ENCODE results near the gene SLC9C2. TPM values are rescaled to one million over a fixed set of nuclear protein-coding genes. Genes with fewer than 3 reads are reported as not detected.

SLC9C2 gene
- total RNA-seq, 1 donor from 2014 or later, result not detected

- Mint-ChIP-seq H3K27ac (ENCODE audit: unreplicated experiment) (no peak overlapping the region), H3K4me3 (ENCODE audit: unreplicated experiment) (no peak overlapping the region), H3K36me3 (ENCODE audit: unreplicated experiment) (peaks cover 30% of the 10 kb centered on the region), H3K9me3 (ENCODE audit: unreplicated experiment) (peaks cover 6% of the 10 kb centered on the region), H3K4me1 (ENCODE audit: unreplicated experiment) (no peaks in the 10 kb centered on the region), H3K27me3 (ENCODE audit: unreplicated experiment) (no peaks in the 10 kb centered on the region)
- TF ChIP-seq, protein P1, sequence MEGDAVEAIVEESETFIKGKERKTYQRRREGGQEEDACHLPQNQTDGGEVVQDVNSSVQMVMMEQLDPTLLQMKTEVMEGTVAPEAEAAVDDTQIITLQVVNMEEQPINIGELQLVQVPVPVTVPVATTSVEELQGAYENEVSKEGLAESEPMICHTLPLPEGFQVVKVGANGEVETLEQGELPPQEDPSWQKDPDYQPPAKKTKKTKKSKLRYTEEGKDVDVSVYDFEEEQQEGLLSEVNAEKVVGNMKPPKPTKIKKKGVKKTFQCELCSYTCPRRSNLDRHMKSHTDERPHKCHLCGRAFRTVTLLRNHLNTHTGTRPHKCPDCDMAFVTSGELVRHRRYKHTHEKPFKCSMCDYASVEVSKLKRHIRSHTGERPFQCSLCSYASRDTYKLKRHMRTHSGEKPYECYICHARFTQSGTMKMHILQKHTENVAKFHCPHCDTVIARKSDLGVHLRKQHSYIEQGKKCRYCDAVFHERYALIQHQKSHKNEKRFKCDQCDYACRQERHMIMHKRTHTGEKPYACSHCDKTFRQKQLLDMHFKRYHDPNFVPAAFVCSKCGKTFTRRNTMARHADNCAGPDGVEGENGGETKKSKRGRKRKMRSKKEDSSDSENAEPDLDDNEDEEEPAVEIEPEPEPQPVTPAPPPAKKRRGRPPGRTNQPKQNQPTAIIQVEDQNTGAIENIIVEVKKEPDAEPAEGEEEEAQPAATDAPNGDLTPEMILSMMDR (IDR thresholded peaks at IDR 0.05), result no peak
- DNase-seq (ENCODE audit: extremely low spot score, unreplicated experiment), result no peak
Observed at GRCh38 chr1:173491508-173491907, 111.4 kb downstream of the SLC9C2 start.

GRCh38 chr1:173489929-173490328 lies 112.9 kb downstream of the SLC9C2 start:
- Mint-ChIP-seq H3K27ac (ENCODE audit: unreplicated experiment) (no peak overlapping the region), H3K36me3 (ENCODE audit: unreplicated experiment) (peaks cover 45% of the 10 kb centered on the region), H3K4me3 (ENCODE audit: unreplicated experiment) (no peak overlapping the region), H3K27me3 (ENCODE audit: unreplicated experiment) (no peaks in the 10 kb centered on the region), H3K9me3 (ENCODE audit: unreplicated experiment) (peaks cover 6% of the 10 kb centered on the region), H3K4me1 (ENCODE audit: unreplicated experiment) (no peaks in the 10 kb centered on the region)
- TF ChIP-seq, protein P1 (IDR thresholded peaks at IDR 0.05), result no peak
- DNase-seq (ENCODE audit: extremely low spot score, unreplicated experiment), result no peak

GRCh38 chr1:173489149-173489600 lies 113.7 kb downstream of the SLC9C2 start:
- peaks cover 6% of the 10 kb centered on the region for H3K9me3 Mint-ChIP-seq (ENCODE audit: unreplicated experiment)
- no peaks in the 10 kb centered on the region for H3K27me3 Mint-ChIP-seq (ENCODE audit: unreplicated experiment)
- no peak overlapping the region for H3K4me3 Mint-ChIP-seq (ENCODE audit: unreplicated experiment)
- TF ChIP-seq, protein P1 (IDR thresholded peaks at IDR 0.05), result no peak
- no peak for DNase-seq (ENCODE audit: extremely low spot score, unreplicated experiment)
- H3K4me1 Mint-ChIP-seq (ENCODE audit: unreplicated experiment), result no peaks in the 10 kb centered on the region
- peaks cover 52% of the 10 kb centered on the region for H3K36me3 Mint-ChIP-seq (ENCODE audit: unreplicated experiment)
- H3K27ac Mint-ChIP-seq (ENCODE audit: unreplicated experiment), result no peak overlapping the region

- Mint-ChIP-seq H3K27ac (ENCODE audit: unreplicated experiment) (no peak overlapping the region), H3K36me3 (ENCODE audit: unreplicated experiment) (peaks cover 55% of the 10 kb centered on the region), H3K27me3 (ENCODE audit: unreplicated experiment) (no peaks in the 10 kb centered on the region), H3K4me1 (ENCODE audit: unreplicated experiment) (no peaks in the 10 kb centered on the region), H3K9me3 (ENCODE audit: unreplicated experiment) (peaks cover 1% of the 10 kb centered on the region), H3K4me3 (ENCODE audit: unreplicated experiment) (no peak overlapping the region)
- TF ChIP-seq, protein P1 (IDR thresholded peaks at IDR 0.05), result no peak
- no peak for DNase-seq (ENCODE audit: extremely low spot score, unreplicated experiment)
Observed at GRCh38 chr1:173488001-173488400, 114.9 kb downstream of the SLC9C2 start.

- H3K27me3 Mint-ChIP-seq (ENCODE audit: unreplicated experiment), result no peaks in the 10 kb centered on the region
- H3K4me3 Mint-ChIP-seq (ENCODE audit: unreplicated experiment), result no peak overlapping the region
- no peak for DNase-seq (ENCODE audit: extremely low spot score, unreplicated experiment)
- no peaks in the 10 kb centered on the region for H3K9me3 Mint-ChIP-seq (ENCODE audit: unreplicated experiment)
- no peaks in the 10 kb centered on the region for H3K4me1 Mint-ChIP-seq (ENCODE audit: unreplicated experiment)
- H3K27ac Mint-ChIP-seq (ENCODE audit: unreplicated experiment), result no peak overlapping the region
- H3K36me3 Mint-ChIP-seq (ENCODE audit: unreplicated experiment), result peaks cover 70% of the 10 kb centered on the region
- TF ChIP-seq, protein P1 (IDR thresholded peaks at IDR 0.05), result no peak
Observed at GRCh38 chr1:173485401-173485800, 117.5 kb downstream of the SLC9C2 start.
